Measurements from ENCODE around the gene IGLL1.
"Not testable (repeated sequence)": the region's sequence is repeated elsewhere in the genome, so short reads cannot be mapped to it uniquely, and the experiment has no call there.

IGLL1 gene

GRCh38 chr22:23598805-23599518 lies 18.9 kb upstream of the IGLL1 start:
- H3K4me3 ChIP-seq (ENCODE audit: low read length), result no peak overlapping the region
- H3K79me2 ChIP-seq (ENCODE audit: low read length), result no peaks in the 10 kb centered on the region
- no peaks in the 10 kb centered on the region for H3F3A ChIP-seq (ENCODE audit: insufficient read depth, low read length)
- H4K20me1 ChIP-seq (ENCODE audit: insufficient read depth, low read length), result no peaks in the 10 kb centered on the region
- H3K4me1 ChIP-seq (ENCODE audit: low read length), result no peaks in the 10 kb centered on the region
- H3K27me3 ChIP-seq (replicated peaks; ENCODE audit: insufficient read depth, low read length), result no peaks in the 10 kb centered on the region
- H3K9ac ChIP-seq (ENCODE audit: low read length), result no peak overlapping the region
- H3K9me3 ChIP-seq (replicated peaks; ENCODE audit: insufficient read depth, low read length), result no peaks in the 10 kb centered on the region
- no peak for TF ChIP-seq EZH2 (optimal IDR thresholded peaks at IDR 0.05; ENCODE audit: low read depth, low read length)
- DNase-seq, result no peak
- H3K9me2 ChIP-seq (replicated peaks; ENCODE audit: insufficient read depth, low read length), result no peaks in the 10 kb centered on the region
- no peaks in the 10 kb centered on the region for H3K36me3 ChIP-seq (replicated peaks; ENCODE audit: insufficient read depth, low read length)
- no peak overlapping the region for H2AFZ ChIP-seq (ENCODE audit: low read length)
- H3K27ac ChIP-seq (ENCODE audit: low read length), result no peak overlapping the region
- H3K4me2 ChIP-seq (ENCODE audit: low read depth, low read length), result no peak overlapping the region

DNA sequence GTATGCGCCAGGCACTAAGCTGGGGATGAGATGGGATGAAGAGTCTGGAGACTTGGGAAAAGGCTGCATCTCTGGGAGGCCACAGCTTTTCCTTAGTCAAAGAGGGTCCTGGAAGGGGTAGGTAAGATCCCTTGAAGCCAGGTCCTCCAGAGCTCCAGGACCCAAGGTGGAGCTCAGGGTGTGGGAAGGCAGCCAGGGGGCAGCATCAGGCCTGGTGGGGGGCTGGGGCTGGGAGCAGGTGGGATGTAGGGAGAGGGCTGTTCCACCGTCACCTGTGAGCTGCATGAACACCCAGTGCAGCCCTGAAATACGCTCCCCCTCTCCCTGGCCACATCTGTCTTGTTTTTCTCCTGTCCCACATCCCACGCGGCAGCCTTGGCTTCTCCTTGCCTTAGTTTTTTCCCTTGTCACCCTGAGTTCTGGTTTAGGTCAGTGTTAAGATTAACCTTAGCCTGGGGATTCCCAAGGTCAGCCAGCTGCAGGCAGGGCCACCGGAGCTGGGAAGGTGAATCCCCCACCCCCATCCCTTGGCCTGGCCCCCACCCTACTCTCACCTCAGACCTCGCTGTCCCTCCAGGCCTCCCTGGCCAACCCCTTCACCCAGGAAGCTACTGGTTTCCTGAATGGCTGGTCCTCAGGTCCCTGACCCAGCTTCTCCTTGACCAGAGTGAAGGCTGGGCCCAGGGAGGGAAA lies 17.6 kb upstream of the IGLL1 start:
- not testable (repeated sequence) for H3K27ac ChIP-seq (ENCODE audit: low read length); H3K79me2 ChIP-seq (ENCODE audit: low read length); H4K20me1 ChIP-seq (ENCODE audit: insufficient read depth, low read length); H2AFZ ChIP-seq (ENCODE audit: low read length); H3F3A ChIP-seq (ENCODE audit: insufficient read depth, low read length); H3K27me3 ChIP-seq (replicated peaks; ENCODE audit: insufficient read depth, low read length); H3K4me3 ChIP-seq (ENCODE audit: low read length); H3K36me3 ChIP-seq (replicated peaks; ENCODE audit: insufficient read depth, low read length); H3K9me2 ChIP-seq (replicated peaks; ENCODE audit: insufficient read depth, low read length); H3K4me1 ChIP-seq (ENCODE audit: low read length); H3K4me2 ChIP-seq (ENCODE audit: low read depth, low read length); DNase-seq; H3K9ac ChIP-seq (ENCODE audit: low read length); H3K9me3 ChIP-seq (replicated peaks; ENCODE audit: insufficient read depth, low read length)

DNA sequence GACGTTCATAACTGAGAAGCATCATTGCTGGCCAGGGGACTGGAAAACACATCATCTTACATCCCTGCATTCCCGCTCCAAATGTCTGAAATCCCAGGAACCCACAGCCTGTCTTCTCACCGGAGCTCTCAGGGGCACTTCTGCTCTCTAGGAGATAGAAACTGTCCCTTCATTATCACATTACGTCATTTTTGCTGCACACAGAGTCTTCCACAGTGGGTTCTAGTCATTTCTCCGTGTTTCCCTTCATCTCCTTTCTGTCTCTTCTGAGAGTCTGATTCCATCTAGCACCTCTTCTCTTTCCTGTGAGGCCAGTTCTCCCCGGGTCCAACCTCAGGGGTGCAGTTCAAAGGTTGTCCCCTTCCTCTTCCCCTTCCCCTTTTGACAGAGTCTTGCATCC lies 15.8 kb upstream of the IGLL1 start:
- not testable (repeated sequence) for H3K9me2 ChIP-seq (replicated peaks; ENCODE audit: insufficient read depth, low read length); H3K27me3 ChIP-seq (replicated peaks; ENCODE audit: insufficient read depth, low read length); H3K9me3 ChIP-seq (replicated peaks; ENCODE audit: insufficient read depth, low read length); H3K79me2 ChIP-seq (ENCODE audit: low read length); H3K27ac ChIP-seq (ENCODE audit: low read length); H3K4me1 ChIP-seq (ENCODE audit: low read length); H2AFZ ChIP-seq (ENCODE audit: low read length); H3K4me2 ChIP-seq (ENCODE audit: low read depth, low read length); H4K20me1 ChIP-seq (ENCODE audit: insufficient read depth, low read length); H3F3A ChIP-seq (ENCODE audit: insufficient read depth, low read length); H3K9ac ChIP-seq (ENCODE audit: low read length); DNase-seq; H3K36me3 ChIP-seq (replicated peaks; ENCODE audit: insufficient read depth, low read length); H3K4me3 ChIP-seq (ENCODE audit: low read length)

DNA sequence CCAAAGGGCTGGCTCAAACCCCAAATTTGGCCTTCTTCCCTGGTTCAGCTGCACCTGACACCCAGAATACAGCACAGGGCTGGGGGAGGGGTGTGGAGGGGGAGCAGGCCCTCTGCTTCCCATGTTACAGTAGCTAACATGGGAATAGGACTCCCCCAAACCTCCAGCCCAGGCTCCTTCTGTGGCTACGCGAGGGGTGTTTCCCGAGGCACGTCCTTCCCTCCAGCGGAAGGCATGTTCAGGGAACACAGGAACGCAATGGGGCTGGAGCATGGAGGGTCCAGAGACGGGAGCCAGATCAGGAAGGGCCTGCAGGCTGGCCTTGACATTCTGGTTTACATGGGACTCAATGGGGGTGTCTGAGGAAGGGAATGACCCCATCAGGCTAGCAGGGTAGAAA lies 11.8 kb upstream of the IGLL1 start:
- H3F3A ChIP-seq (ENCODE audit: insufficient read depth, low read length), result no peaks in the 10 kb centered on the region
- H3K4me2 ChIP-seq (ENCODE audit: low read depth, low read length), result no peak overlapping the region
- H3K79me2 ChIP-seq (ENCODE audit: low read length), result no peaks in the 10 kb centered on the region
- TF ChIP-seq EZH2 (optimal IDR thresholded peaks at IDR 0.05; ENCODE audit: low read depth, low read length) (no peak), EZH2phosphoT487 (IDR thresholded peaks at IDR 0.05; ENCODE audit: low read length) (no peak), CTCF (IDR thresholded peaks at IDR 0.05; ENCODE audit: low read length) (no peak)
- no peaks in the 10 kb centered on the region for H3K9me3 ChIP-seq (replicated peaks; ENCODE audit: insufficient read depth, low read length)
- H3K36me3 ChIP-seq (replicated peaks; ENCODE audit: insufficient read depth, low read length), result no peaks in the 10 kb centered on the region
- H3K27me3 ChIP-seq (replicated peaks; ENCODE audit: insufficient read depth, low read length), result no peaks in the 10 kb centered on the region
- H3K9me2 ChIP-seq (replicated peaks; ENCODE audit: insufficient read depth, low read length), result no peaks in the 10 kb centered on the region
- no peak overlapping the region for H3K9ac ChIP-seq (ENCODE audit: low read length)
- no peak for DNase-seq
- no peak overlapping the region for H2AFZ ChIP-seq (ENCODE audit: low read length)
- no peaks in the 10 kb centered on the region for H3K4me1 ChIP-seq (ENCODE audit: low read length)
- no peak overlapping the region for H3K4me3 ChIP-seq (ENCODE audit: low read length)
- no peaks in the 10 kb centered on the region for H4K20me1 ChIP-seq (ENCODE audit: insufficient read depth, low read length)
- no peak overlapping the region for H3K27ac ChIP-seq (ENCODE audit: low read length)
